ENCODE data around the gene MBNL1. TPM values are rescaled to one million over a fixed set of nuclear protein-coding genes. Genes with fewer than 3 reads are reported as not detected.

MBNL1 gene
- total and polyA plus RNA-seq, 2 of the 13 experiments (the other 11 are each of a cell fraction or from before 2014, with no cell fraction given), result 27.1 to 55.4 TPM

- WGBS (ENCODE audit: low lambda C conversion rate), result 97% methylated on average over 1 of the region's 1 CpG
- intact Hi-C loops (cut with micrococcal nuclease; ENCODE audit: unreplicated experiment) (no loop called here), in situ Hi-C loops (cut with HindIII; ENCODE audit: extremely low pct_ligation_motif_present, low pct_unique_long_range_greater_than_20kb) (no loop called here)
- H3K9ac ChIP-seq (ENCODE audit: insufficient read depth, low read depth, low read length), result no peak overlapping the region
- H3K79me2 ChIP-seq (ENCODE audit: insufficient read depth, low read length), result peaks cover 56% of the 10 kb centered on the region
- H3K36me3 ChIP-seq (replicated peaks in 1 of 2; ENCODE audit: control insufficient read depth in 1 of 2, insufficient read depth in 2 of 2, low read length in 2 of 2), result no peaks in the 10 kb centered on the region
- H3K27me3 ChIP-seq (ENCODE audit: control insufficient read depth in 1 of 2, insufficient read depth in 2 of 2, low read length in 2 of 2), result no peaks in the 10 kb centered on the region
- no peaks in the 10 kb centered on the region for H3K9me3 ChIP-seq (ENCODE audit: low read length)
- DNase-seq (ENCODE audit: low spot score) (no peak), FAIRE-seq (no peak), ATAC-seq (no peak)
- H3K27ac ChIP-seq (ENCODE audit: extremely low read length, insufficient read depth, low read length), result no peak overlapping the region
- ChIA-PET POLR2A (no interaction called here), CTCF (ENCODE audit: low intra/inter-chr PET ratio, low total read pairs) (no interaction called here)
- BruUV-seq (replicated peaks), result no TSS peak
- no peak overlapping the region for H3K4me3 ChIP-seq (replicated peaks in 1 of 3; ENCODE audit: insufficient read depth in 1 of 3, low read depth in 2 of 3, low read length in 3 of 3)
- H3K4me2 ChIP-seq (ENCODE audit: low read depth, low read length), result no peak overlapping the region
- no peaks in the 10 kb centered on the region for H4K20me1 ChIP-seq (ENCODE audit: insufficient read depth, low read length)
- no peak overlapping the region for H2AFZ ChIP-seq (ENCODE audit: low read length)
- H3K4me1 ChIP-seq (ENCODE audit: insufficient read depth, low read length), result peaks cover 59% of the 10 kb centered on the region
- TF ChIP-seq ZNF597 (CRISPR knock-in tag; IDR thresholded peaks at IDR 0.05), result no peak
- TF ChIP-seq POGK (CRISPR knock-in tag; conservative IDR thresholded peaks at IDR 0.05), result no peak
- TF ChIP-seq CC2D1A (CRISPR knock-in tag; IDR thresholded peaks at IDR 0.05), result no peak
- no peak for TF ChIP-seq PITX1 (CRISPR knock-in tag; IDR thresholded peaks at IDR 0.05)
- TF ChIP-seq ZNF382 (CRISPR knock-in tag; IDR thresholded peaks at IDR 0.05; ENCODE audit: borderline replicate concordance), result no peak
- TF ChIP-seq CREB1 (IDR thresholded peaks at IDR 0.05), result no peak
- TF ChIP-seq CREB1 (CRISPR knock-in tag; IDR thresholded peaks at IDR 0.05), result no peak
- TF ChIP-seq ZNF318 (CRISPR knock-in tag; IDR thresholded peaks at IDR 0.05), result no peak
- no peak for TF ChIP-seq ZSCAN9 (CRISPR knock-in tag; IDR thresholded peaks at IDR 0.05; ENCODE audit: borderline replicate concordance)
- TF ChIP-seq ELF4 (CRISPR knock-in tag; IDR thresholded peaks at IDR 0.05; ENCODE audit: borderline replicate concordance), result no peak
- TF ChIP-seq YEATS2 (CRISPR knock-in tag; IDR thresholded peaks at IDR 0.05; ENCODE audit: borderline replicate concordance), result no peak
- TF ChIP-seq ZNF557 (CRISPR knock-in tag; IDR thresholded peaks at IDR 0.05), result no peak
- TF ChIP-seq SIN3B (IDR thresholded peaks at IDR 0.05; ENCODE audit: low read length), result no peak
- TF ChIP-seq MEIS1 (CRISPR knock-in tag; IDR thresholded peaks at IDR 0.05; ENCODE audit: borderline replicate concordance), result no peak
Measured at GRCh38 chr3:152388631-152389030, 119.9 kb downstream of the MBNL1 start.
